CD4-positive, alpha-beta T cell (primary cell): Measurements from ENCODE around the gene ISM2. TPM values are rescaled to one million over a fixed set of nuclear protein-coding genes. Genes with fewer than 3 reads are reported as not detected.

ENCODE experiments used
- ATAC-seq: fragments of 200-7000 bp; cut with Tn5 transposase; one replicate; pipeline ENCODE4 v1.10.0; 2022; ENCODE audit warnings: mild to moderate bottlenecking; ENCODE audit not compliant: poor library complexity
- CTCF ChIA-PET: fragments of 350-600 bp; sonication (Branson Sonifier 250); formaldehyde crosslinking; loops from one replicate; lab custom pipeline; 2021; ENCODE audit warnings: antibody characterized with exemption, inconsistent platforms; lab: Charles Lee
- POLR2A ChIA-PET: fragments of 350-600 bp; sonication (Branson Sonifier 250); formaldehyde crosslinking; loops from one replicate; lab custom pipeline; 2021; ENCODE audit warnings: antibody characterized with exemption, inconsistent platforms; lab: Charles Lee
- DNase-seq, 14 experiments: peaks; one replicate each; pipeline ENCODE4 v3.0.0-alpha.2; 2013 to 2020; ENCODE audit warnings: mixed read lengths in 2 of 14
- H3K27ac ChIP-seq, 2 donors: one replicate each; pipeline versions ENCODE4 v1.5.1 to v1.7.0; 2013; ENCODE audit warnings: low read length in 2 of 2, low read depth in 1 of 2, mild to moderate bottlenecking in 1 of 2
- H3K27me3 ChIP-seq, 2 experiments: 1 replicate in 1 of 2; 2 replicates in 1 of 2; pipeline versions ENCODE4 v1.6.1 to v1.7.0; 2013; ENCODE audit warnings: low read length in 2 of 2, control low read depth in 1 of 2, mild to moderate bottlenecking in 1 of 2, moderate library complexity in 1 of 2; ENCODE audit not compliant: insufficient read depth in 2 of 2, control insufficient read depth in 1 of 2
- H3K36me3 ChIP-seq: one replicate; pipeline ENCODE4 v1.6.1; 2013; ENCODE audit warnings: low read length, control low read depth; ENCODE audit not compliant: insufficient read depth
- H3K4me1 ChIP-seq: one replicate; pipeline ENCODE4 v1.6.1; 2013; ENCODE audit warnings: low read length, control low read depth; ENCODE audit not compliant: insufficient read depth
- H3K4me3 ChIP-seq: one replicate; pipeline ENCODE4 v1.5.1; 2013; ENCODE audit warnings: mild to moderate bottlenecking, low read length, moderate library complexity
- H3K9me3 ChIP-seq, 2 experiments: 1 replicate in 1 of 2; 2 replicates in 1 of 2; pipeline versions ENCODE4 v1.6.1 to v1.7.0; 2013; ENCODE audit warnings: low read length in 2 of 2, mild to moderate bottlenecking in 2 of 2, control low read depth in 1 of 2, moderate library complexity in 1 of 2; ENCODE audit not compliant: control insufficient read depth in 1 of 2, insufficient read depth in 1 of 2
- H3K27ac Mint-ChIP-seq: one replicate; pipeline ENCODE4 v1.8.0; 2020; ENCODE audit warnings: mixed read lengths
- H3K27me3 Mint-ChIP-seq: one replicate; pipeline ENCODE4 v1.8.0; 2021; ENCODE audit warnings: mixed read lengths
- H3K36me3 Mint-ChIP-seq: one replicate; pipeline ENCODE4 v1.8.0; 2021; ENCODE audit warnings: low read depth, mixed read lengths
- H3K4me1 Mint-ChIP-seq: one replicate; pipeline ENCODE4 v1.8.0; 2021; ENCODE audit warnings: low read depth, mixed read lengths
- H3K4me3 Mint-ChIP-seq: one replicate; pipeline ENCODE4 v1.8.0; 2020; ENCODE audit warnings: mild to moderate bottlenecking, mixed read lengths
- H3K9me3 Mint-ChIP-seq: one replicate; pipeline ENCODE4 v1.8.0; 2020; ENCODE audit warnings: mixed read lengths
- intact Hi-C, 2 experiments: fragments of 100-400 bp; cut with DNase I in 1 of 2; cut with micrococcal nuclease in 1 of 2; formaldehyde crosslinking; loops; one replicate each; pipeline versions ENCODE4 v1.15.1 to v1.9.0; 2023 to 2025; cut with DNase I, micrococcal nuclease
- total RNA-seq, 174 experiments: library from RNA in 2 of 174; stranded (reverse) in 2 of 174; gene quantifications; one replicate each; pipeline ENCODE4 v1.2.3 and lab custom pipeline; 2021 to 2026
- TF ChIP-seq, protein P1 (sequence below): fragments of 200-600 bp; IDR thresholded peaks from one replicate; pipeline ENCODE4 v1.8.0; 2022; ENCODE audit warnings: antibody characterized with exemption, mild to moderate bottlenecking

The ISM2 gene
- total RNA-seq, 2 experiments from 2014 or later: not detected

DNA sequence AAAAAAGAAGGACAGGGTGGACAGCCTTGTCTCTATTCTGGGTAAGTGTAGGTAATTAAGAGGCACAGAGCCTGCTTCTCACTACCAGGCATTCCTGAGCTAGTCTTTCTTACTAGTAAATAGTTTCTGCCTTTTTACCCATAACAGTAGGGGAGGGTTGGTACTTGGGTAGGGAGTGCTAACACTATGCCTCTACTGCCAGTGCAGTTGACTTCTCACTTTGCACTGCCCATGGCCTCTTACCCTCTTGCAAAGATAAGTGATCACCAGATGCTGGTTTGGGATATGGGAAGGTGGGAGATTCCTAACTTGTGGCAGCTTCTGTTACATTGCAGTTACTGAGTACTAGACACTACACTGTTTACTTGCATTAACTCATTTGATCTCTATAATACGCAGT lies 29.1 kb downstream of the ISM2 start:
- Histone ChIP-seq H3K36me3 (peaks cover 52% of the 10 kb centered on the region), H3K27me3 (no peaks in the 10 kb centered on the region), H3K4me1 (no peaks in the 10 kb centered on the region), H3K4me3 (no peak overlapping the region), H3K27ac (no peak overlapping the region), H3K9me3 (no peaks in the 10 kb centered on the region)
- ChIA-PET POLR2A (no interaction called here), CTCF (no interaction called here)
- H3K4me3 Mint-ChIP-seq: no peak overlapping the region
- TF ChIP-seq, protein P1, sequence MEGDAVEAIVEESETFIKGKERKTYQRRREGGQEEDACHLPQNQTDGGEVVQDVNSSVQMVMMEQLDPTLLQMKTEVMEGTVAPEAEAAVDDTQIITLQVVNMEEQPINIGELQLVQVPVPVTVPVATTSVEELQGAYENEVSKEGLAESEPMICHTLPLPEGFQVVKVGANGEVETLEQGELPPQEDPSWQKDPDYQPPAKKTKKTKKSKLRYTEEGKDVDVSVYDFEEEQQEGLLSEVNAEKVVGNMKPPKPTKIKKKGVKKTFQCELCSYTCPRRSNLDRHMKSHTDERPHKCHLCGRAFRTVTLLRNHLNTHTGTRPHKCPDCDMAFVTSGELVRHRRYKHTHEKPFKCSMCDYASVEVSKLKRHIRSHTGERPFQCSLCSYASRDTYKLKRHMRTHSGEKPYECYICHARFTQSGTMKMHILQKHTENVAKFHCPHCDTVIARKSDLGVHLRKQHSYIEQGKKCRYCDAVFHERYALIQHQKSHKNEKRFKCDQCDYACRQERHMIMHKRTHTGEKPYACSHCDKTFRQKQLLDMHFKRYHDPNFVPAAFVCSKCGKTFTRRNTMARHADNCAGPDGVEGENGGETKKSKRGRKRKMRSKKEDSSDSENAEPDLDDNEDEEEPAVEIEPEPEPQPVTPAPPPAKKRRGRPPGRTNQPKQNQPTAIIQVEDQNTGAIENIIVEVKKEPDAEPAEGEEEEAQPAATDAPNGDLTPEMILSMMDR: no peak
- H3K36me3 Mint-ChIP-seq: peaks cover 52% of the 10 kb centered on the region
- intact Hi-C loops: no loop called here
- no peaks in the 10 kb centered on the region for H3K27me3 Mint-ChIP-seq
- no peak for DNase-seq
- no peaks in the 10 kb centered on the region for H3K9me3 Mint-ChIP-seq
- H3K4me1 Mint-ChIP-seq: no peaks in the 10 kb centered on the region
- H3K27ac Mint-ChIP-seq: no peak overlapping the region
- ATAC-seq: no peak

DNA sequence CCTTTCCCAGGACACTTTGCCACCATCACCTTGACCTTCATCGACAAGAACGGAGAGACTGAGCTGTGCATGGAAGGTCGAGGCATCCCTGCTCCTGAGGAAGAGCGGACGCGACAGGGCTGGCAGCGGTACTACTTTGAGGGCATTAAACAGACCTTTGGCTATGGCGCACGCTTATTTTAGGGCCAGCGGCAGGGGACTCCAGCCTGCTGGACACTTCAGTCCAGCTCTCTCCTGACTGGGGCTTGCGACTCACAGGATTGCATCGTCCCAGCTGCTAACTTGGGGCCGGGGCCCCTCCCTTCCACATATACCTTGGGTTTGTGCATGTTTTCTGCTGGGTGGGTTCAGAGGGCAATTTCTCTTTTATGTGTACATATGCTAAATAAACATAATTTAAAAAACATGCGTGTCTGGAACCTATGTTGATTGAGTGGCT lies 29.5 kb downstream of the ISM2 start:
- no peaks in the 10 kb centered on the region for H3K27me3 Mint-ChIP-seq
- Histone ChIP-seq H3K4me3 (no peak overlapping the region), H3K4me1 (no peaks in the 10 kb centered on the region), H3K27me3 (no peaks in the 10 kb centered on the region), H3K27ac (no peak overlapping the region), H3K36me3 (peaks cover 57% of the 10 kb centered on the region), H3K9me3 (no peaks in the 10 kb centered on the region)
- TF ChIP-seq, protein P1: no peak
- H3K27ac Mint-ChIP-seq: no peak overlapping the region
- H3K4me1 Mint-ChIP-seq: no peaks in the 10 kb centered on the region
- H3K9me3 Mint-ChIP-seq: no peaks in the 10 kb centered on the region
- ATAC-seq (no peak), DNase-seq (no peak)
- no peak overlapping the region for H3K4me3 Mint-ChIP-seq
- intact Hi-C loops: no loop called here
- POLR2A ChIA-PET: no interaction called here
- CTCF ChIA-PET: no interaction called here
- H3K36me3 Mint-ChIP-seq: peaks cover 57% of the 10 kb centered on the region

DNA sequence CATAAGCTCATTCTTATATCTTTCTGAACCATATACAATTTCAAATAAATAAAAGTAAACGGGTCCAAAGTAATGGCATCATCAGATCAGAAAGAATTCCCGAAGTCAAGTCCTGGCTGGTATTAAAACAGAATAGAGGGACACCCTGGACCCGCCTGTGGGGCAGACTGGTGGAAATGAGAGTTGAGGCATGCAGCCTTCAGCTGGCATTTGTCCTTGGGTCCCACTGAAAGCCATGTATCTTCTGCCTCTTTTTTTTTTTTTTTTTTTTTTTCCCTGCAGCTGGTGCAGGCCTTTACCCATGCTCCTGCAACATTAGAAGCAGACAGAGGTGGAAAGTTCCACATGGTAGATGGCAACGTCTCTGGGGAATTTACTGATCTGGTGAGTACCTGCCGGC lies 30.8 kb downstream of the ISM2 start:
- no peaks in the 10 kb centered on the region for H3K27me3 Mint-ChIP-seq
- no peak for DNase-seq
- H3K36me3 ChIP-seq: peaks cover 70% of the 10 kb centered on the region
- H3K27ac ChIP-seq: no peak overlapping the region
- no peak overlapping the region for H3K4me3 ChIP-seq
- TF ChIP-seq, protein P1: no peak
- no peak overlapping the region for H3K27ac Mint-ChIP-seq
- H3K9me3 Mint-ChIP-seq: no peaks in the 10 kb centered on the region
- POLR2A ChIA-PET: no interaction called here
- H3K36me3 Mint-ChIP-seq: peaks cover 67% of the 10 kb centered on the region
- H3K4me1 ChIP-seq: no peaks in the 10 kb centered on the region
- no peaks in the 10 kb centered on the region for H3K4me1 Mint-ChIP-seq
- H3K4me3 Mint-ChIP-seq: no peak overlapping the region
- ATAC-seq: no peak
- intact Hi-C loops: no loop called here
- no peaks in the 10 kb centered on the region for H3K9me3 ChIP-seq
- CTCF ChIA-PET: interaction anchor here (0.7 to 1.0 kb wide), 2 partner anchors 8 to 36 kb away, joined by 3 read pairs; no protein-coding TSS in a partner anchor
- H3K27me3 ChIP-seq: no peaks in the 10 kb centered on the region
